ENCODE results near the gene AGTR1.
"Not testable (repeated sequence)": the region's sequence is repeated elsewhere in the genome, so short reads cannot be mapped to it uniquely, and the experiment has no call there.

AGTR1 gene

GRCh38 chr3:148759430-148759829 lies 61.7 kb downstream of the AGTR1 start:
- DNase-seq: no peak

- no peak for DNase-seq
These were observed 65.5 kb downstream of the AGTR1 start for GRCh38 chr3:148763156-148763680.

- no peak for DNase-seq
These were observed 66.6 kb downstream of the AGTR1 start for GRCh38 chr3:148763986-148764935.

- DNase-seq: no peak
These were observed 74.7 kb downstream of the AGTR1 start for GRCh38 chr3:148772361-148772760.

GRCh38 chr3:148772835-148773234 lies 75.1 kb downstream of the AGTR1 start:
- no peak for DNase-seq

- no peak for DNase-seq
These were observed 76.1 kb downstream of the AGTR1 start for GRCh38 chr3:148773805-148774204.

GRCh38 chr3:148778926-148779325 lies 81.2 kb downstream of the AGTR1 start:
- no peak for DNase-seq

- not testable (repeated sequence) for DNase-seq
These were observed 87.3 kb downstream of the AGTR1 start for GRCh38 chr3:148785026-148785425.

- DNase-seq: not testable (repeated sequence)
These were observed 88.5 kb downstream of the AGTR1 start for GRCh38 chr3:148786159-148786558.

GRCh38 chr3:148789146-148789545 lies 91.4 kb downstream of the AGTR1 start:
- peak; percentile 4 for DNase-seq

- DNase-seq: no peak
These were observed 92.2 kb downstream of the AGTR1 start for GRCh38 chr3:148789906-148790305.

GRCh38 chr3:148790370-148790769 lies 92.7 kb downstream of the AGTR1 start:
- DNase-seq: no peak

- peak; percentile 7 for DNase-seq
These were observed 93.4 kb downstream of the AGTR1 start for GRCh38 chr3:148790851-148791735.

- no peak for DNase-seq
These were observed 94.2 kb downstream of the AGTR1 start for GRCh38 chr3:148791920-148792319.

GRCh38 chr3:148792516-148792915 lies 94.8 kb downstream of the AGTR1 start:
- DNase-seq: no peak

Measured in NCI-H69 (cell line).